Gastrocnemius medialis (tissue), 4 donors: ENCODE measurements around the gene EHD4.

Source experiments
- POLR2A ChIP-seq, 2 donors: fragments of 450-650 bp; IDR thresholded peaks; one replicate each; pipeline ENCODE4 v1.6.1; 2017; ENCODE audit warnings: antibody characterized with exemption in 2 of 2, mild to moderate bottlenecking in 2 of 2, moderate library complexity in 2 of 2
- TF ChIP-seq, protein P1 (sequence below), 5 experiments: fragments of 450-650 bp in 3 of 5; fragments of 200-600 bp in 2 of 5; sonication (generic) in 2 of 5; IDR thresholded peaks in 4 of 5; conservative IDR thresholded peaks in 1 of 5; 1 replicate in 4 of 5; 2 replicates in 1 of 5; pipeline ENCODE4 v1.5.1; 2016 to 2019; ENCODE audit warnings: antibody characterized with exemption in 5 of 5, mild to moderate bottlenecking in 3 of 5, moderate library complexity in 3 of 5

DNA sequence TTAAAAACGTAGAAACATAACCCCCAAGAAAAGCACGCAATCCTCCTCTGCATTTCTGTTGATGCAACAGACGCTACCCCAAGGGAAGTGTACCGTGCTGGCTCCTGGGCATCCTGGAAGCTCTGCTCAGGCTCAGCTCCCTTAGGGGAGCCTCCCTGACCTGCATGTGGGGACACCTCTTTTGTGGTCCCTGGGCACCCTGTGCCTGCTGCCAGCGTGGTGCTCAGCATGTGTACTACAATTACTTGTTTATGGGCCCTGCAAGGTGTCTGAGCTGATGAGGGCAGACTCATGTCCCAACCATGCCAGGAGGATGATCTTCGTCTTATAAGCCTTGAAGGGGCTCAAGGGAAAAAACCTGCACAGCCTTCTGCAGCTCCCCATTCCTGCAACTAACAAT lies 18.3 kb downstream of the EHD4 start:
- TF ChIP-seq, protein P1, sequence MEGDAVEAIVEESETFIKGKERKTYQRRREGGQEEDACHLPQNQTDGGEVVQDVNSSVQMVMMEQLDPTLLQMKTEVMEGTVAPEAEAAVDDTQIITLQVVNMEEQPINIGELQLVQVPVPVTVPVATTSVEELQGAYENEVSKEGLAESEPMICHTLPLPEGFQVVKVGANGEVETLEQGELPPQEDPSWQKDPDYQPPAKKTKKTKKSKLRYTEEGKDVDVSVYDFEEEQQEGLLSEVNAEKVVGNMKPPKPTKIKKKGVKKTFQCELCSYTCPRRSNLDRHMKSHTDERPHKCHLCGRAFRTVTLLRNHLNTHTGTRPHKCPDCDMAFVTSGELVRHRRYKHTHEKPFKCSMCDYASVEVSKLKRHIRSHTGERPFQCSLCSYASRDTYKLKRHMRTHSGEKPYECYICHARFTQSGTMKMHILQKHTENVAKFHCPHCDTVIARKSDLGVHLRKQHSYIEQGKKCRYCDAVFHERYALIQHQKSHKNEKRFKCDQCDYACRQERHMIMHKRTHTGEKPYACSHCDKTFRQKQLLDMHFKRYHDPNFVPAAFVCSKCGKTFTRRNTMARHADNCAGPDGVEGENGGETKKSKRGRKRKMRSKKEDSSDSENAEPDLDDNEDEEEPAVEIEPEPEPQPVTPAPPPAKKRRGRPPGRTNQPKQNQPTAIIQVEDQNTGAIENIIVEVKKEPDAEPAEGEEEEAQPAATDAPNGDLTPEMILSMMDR (IDR thresholded peaks at IDR 0.05 in 4 of 5, conservative IDR thresholded peaks at IDR 0.05 in 1 of 5), result no peak
- TF ChIP-seq POLR2A (IDR thresholded peaks at IDR 0.05), result no peak
